Neural progenitor cell (in vitro differentiated cells): ENCODE data around the gene OSBPL1A. TPM values are rescaled to one million over a fixed set of nuclear protein-coding genes. Genes with fewer than 3 reads are reported as not detected.

Experiments
- DNase-seq: peaks from one replicate; pipeline ENCODE4 v3.0.0-alpha.2; 2016; ENCODE audit warnings: low spot score
- H2AFZ ChIP-seq: fragments of 200-600 bp; sonication (generic); replicated peaks from 2 replicates; pipeline ENCODE4 v1.6.1; 2016; ENCODE audit warnings: antibody characterized with exemption
- H3F3A ChIP-seq: fragments of 200-600 bp; sonication (generic); 2 replicates; pipeline ENCODE4 v1.6.1; 2016; ENCODE audit warnings: antibody characterized with exemption, low read depth
- H3K27ac ChIP-seq: fragments of 200-600 bp; sonication (generic); 2 replicates; pipeline ENCODE4 v1.5.1; 2016; ENCODE audit warnings: mild to moderate bottlenecking
- H3K27me3 ChIP-seq: fragments of 200-600 bp; sonication (generic); 2 replicates; pipeline ENCODE4 v1.6.1; 2016; ENCODE audit warnings: mild to moderate bottlenecking, moderate library complexity
- H3K36me3 ChIP-seq: fragments of 200-600 bp; sonication (generic); 2 replicates; pipeline ENCODE4 v1.5.1; 2016
- H3K4me1 ChIP-seq: fragments of 200-600 bp; sonication (generic); 2 replicates; pipeline ENCODE4 v1.6.1; 2016; ENCODE audit warnings: mixed run types
- H3K4me2 ChIP-seq: fragments of 200-600 bp; sonication (generic); 2 replicates; pipeline ENCODE4 v1.6.1; 2016
- H3K4me3 ChIP-seq: fragments of 200-600 bp; sonication (generic); 2 replicates; pipeline ENCODE4 v1.5.1; 2016
- H3K79me2 ChIP-seq: fragments of 200-600 bp; sonication (generic); 2 replicates; pipeline ENCODE4 v1.6.1; 2016; ENCODE audit warnings: low read depth
- H3K9ac ChIP-seq: fragments of 200-600 bp; sonication (generic); 2 replicates; pipeline ENCODE4 v1.6.1; 2016
- H3K9me3 ChIP-seq: fragments of 200-600 bp; sonication (generic); 2 replicates; pipeline ENCODE4 v1.5.1; 2016; ENCODE audit warnings: low read depth
- H4K20me1 ChIP-seq: fragments of 200-600 bp; sonication (generic); 2 replicates; pipeline ENCODE4 v1.6.1; 2016; ENCODE audit warnings: low read depth
- H3K27ac Mint-ChIP-seq: 3 replicates; pipeline ENCODE4 v1.8.0; 2021; ENCODE audit warnings: mixed read lengths
- H3K27me3 Mint-ChIP-seq: 2 replicates; pipeline ENCODE4 v1.8.0; 2022; ENCODE audit warnings: low read depth, mild to moderate bottlenecking, inconsistent platforms, moderate library complexity, mixed read lengths; ENCODE audit not compliant: insufficient read depth
- H3K36me3 Mint-ChIP-seq: 3 replicates; pipeline ENCODE4 v1.8.0; 2021; ENCODE audit warnings: mixed read lengths
- H3K4me1 Mint-ChIP-seq: 3 replicates; pipeline ENCODE4 v1.8.0; 2021; ENCODE audit warnings: mixed read lengths
- H3K4me3 Mint-ChIP-seq: 3 replicates; pipeline ENCODE4 v1.8.0; 2021; ENCODE audit warnings: mild to moderate bottlenecking, moderate library complexity, mixed read lengths
- H3K9me3 Mint-ChIP-seq: 3 replicates; pipeline ENCODE4 v1.8.0; 2020; ENCODE audit warnings: mixed read lengths
- EZH2 ChIP-seq: fragments of 200-600 bp; sonication (generic); IDR thresholded peaks from 2 replicates; pipeline ENCODE4 v1.6.1; 2017; ENCODE audit warnings: antibody characterized with exemption, mild to moderate bottlenecking, moderate library complexity
- EZH2phosphoT487 ChIP-seq: fragments of 200-600 bp; sonication (generic); IDR thresholded peaks from 2 replicates; pipeline ENCODE4 v1.6.1; 2017; ENCODE audit warnings: antibody characterized with exemption
- total RNA-seq: library from RNA; depleted of rRNA; stranded (reverse); fragments of >200 nt; gene quantifications from 2 replicates; pipeline ENCODE4 v1.2.3, GENCODE V29; 2015; ENCODE audit warnings: low replicate concordance
- TF ChIP-seq, protein P1 (sequence below): fragments of 200-600 bp; sonication (generic); IDR thresholded peaks from 2 replicates; pipeline ENCODE4 v1.5.1; 2017; ENCODE audit warnings: antibody characterized with exemption, mild to moderate bottlenecking

The OSBPL1A gene
- total RNA-seq, 1 donor from 2014 or later: 75.0 TPM

DNA sequence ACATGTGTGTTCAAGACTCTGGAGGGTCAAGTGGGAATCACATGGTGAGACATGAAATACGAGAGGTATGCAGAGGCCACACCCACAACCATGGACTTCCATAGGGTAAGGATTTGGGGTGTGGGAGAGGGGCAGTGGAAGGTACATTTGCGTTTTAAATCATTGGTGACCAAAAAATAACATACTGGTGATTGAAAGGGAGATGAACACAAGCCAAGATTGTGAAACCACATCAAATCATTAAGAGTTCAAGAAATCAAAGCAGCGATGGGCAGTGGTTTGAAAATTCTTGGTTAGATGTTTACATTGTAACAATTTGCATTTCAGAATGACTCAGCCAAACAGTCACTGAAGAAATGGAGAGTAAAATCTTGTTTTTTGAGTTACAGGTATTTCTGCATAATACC lies 260.7 kb downstream of the OSBPL1A start:
- Mint-ChIP-seq H3K27ac (no peak overlapping the region), H3K4me3 (no peak overlapping the region), H3K4me1 (peaks cover 11% of the 10 kb centered on the region), H3K36me3 (peaks cover 3% of the 10 kb centered on the region), H3K9me3 (peaks cover 3% of the 10 kb centered on the region), H3K27me3 (no peaks in the 10 kb centered on the region)
- Histone ChIP-seq H3K27me3 (no peaks in the 10 kb centered on the region), H3K27ac (no peak overlapping the region), H3K36me3 (no peaks in the 10 kb centered on the region), H3K4me3 (no peak overlapping the region), H2AFZ (no peak overlapping the region), H4K20me1 (no peaks in the 10 kb centered on the region), H3K4me1 (no peaks in the 10 kb centered on the region), H3K9me3 (no peaks in the 10 kb centered on the region), H3K79me2 (no peaks in the 10 kb centered on the region), H3K9ac (no peak overlapping the region), H3K4me2 (no peak overlapping the region), H3F3A (no peaks in the 10 kb centered on the region)
- no peak for TF ChIP-seq EZH2phosphoT487
- TF ChIP-seq, protein P1, sequence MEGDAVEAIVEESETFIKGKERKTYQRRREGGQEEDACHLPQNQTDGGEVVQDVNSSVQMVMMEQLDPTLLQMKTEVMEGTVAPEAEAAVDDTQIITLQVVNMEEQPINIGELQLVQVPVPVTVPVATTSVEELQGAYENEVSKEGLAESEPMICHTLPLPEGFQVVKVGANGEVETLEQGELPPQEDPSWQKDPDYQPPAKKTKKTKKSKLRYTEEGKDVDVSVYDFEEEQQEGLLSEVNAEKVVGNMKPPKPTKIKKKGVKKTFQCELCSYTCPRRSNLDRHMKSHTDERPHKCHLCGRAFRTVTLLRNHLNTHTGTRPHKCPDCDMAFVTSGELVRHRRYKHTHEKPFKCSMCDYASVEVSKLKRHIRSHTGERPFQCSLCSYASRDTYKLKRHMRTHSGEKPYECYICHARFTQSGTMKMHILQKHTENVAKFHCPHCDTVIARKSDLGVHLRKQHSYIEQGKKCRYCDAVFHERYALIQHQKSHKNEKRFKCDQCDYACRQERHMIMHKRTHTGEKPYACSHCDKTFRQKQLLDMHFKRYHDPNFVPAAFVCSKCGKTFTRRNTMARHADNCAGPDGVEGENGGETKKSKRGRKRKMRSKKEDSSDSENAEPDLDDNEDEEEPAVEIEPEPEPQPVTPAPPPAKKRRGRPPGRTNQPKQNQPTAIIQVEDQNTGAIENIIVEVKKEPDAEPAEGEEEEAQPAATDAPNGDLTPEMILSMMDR: no peak
- TF ChIP-seq EZH2: no peak
- no peak for DNase-seq

DNA sequence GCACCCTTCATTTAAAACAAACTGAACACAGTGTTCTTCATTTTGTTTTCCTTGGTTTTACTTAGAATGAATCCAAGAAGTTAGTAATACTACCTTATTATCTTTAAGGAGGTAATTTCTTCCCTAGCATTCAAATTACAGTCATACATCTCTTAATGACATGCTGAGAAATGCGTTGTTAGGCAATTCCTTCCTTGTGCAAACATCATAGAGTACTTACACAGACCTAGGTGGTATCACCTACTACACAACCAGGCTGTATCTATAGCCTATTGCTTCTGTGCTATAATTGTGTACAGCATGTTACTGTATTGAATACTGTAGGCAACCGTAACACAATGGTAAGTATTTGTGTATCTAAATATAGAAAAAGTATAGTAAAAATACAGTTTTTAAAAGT lies 267.1 kb downstream of the OSBPL1A start:
- H3K27me3 Mint-ChIP-seq: no peaks in the 10 kb centered on the region
- TF ChIP-seq, protein P1: no peak
- TF ChIP-seq EZH2phosphoT487: no peak
- no peak for TF ChIP-seq EZH2
- no peaks in the 10 kb centered on the region for H3K4me1 Mint-ChIP-seq
- H3K4me3 ChIP-seq: no peak overlapping the region
- no peaks in the 10 kb centered on the region for H3K27me3 ChIP-seq
- no peaks in the 10 kb centered on the region for H3K9me3 ChIP-seq
- no peaks in the 10 kb centered on the region for H3F3A ChIP-seq
- no peaks in the 10 kb centered on the region for H3K9me3 Mint-ChIP-seq
- H3K27ac Mint-ChIP-seq: no peak overlapping the region
- no peak overlapping the region for H3K4me2 ChIP-seq
- H2AFZ ChIP-seq: no peak overlapping the region
- H3K79me2 ChIP-seq: no peaks in the 10 kb centered on the region
- H3K9ac ChIP-seq: no peak overlapping the region
- no peaks in the 10 kb centered on the region for H4K20me1 ChIP-seq
- no peaks in the 10 kb centered on the region for H3K36me3 ChIP-seq
- H3K4me1 ChIP-seq: no peaks in the 10 kb centered on the region
- H3K36me3 Mint-ChIP-seq: peaks cover 8% of the 10 kb centered on the region
- no peak for DNase-seq
- no peak overlapping the region for H3K4me3 Mint-ChIP-seq
- H3K27ac ChIP-seq: no peak overlapping the region

DNA sequence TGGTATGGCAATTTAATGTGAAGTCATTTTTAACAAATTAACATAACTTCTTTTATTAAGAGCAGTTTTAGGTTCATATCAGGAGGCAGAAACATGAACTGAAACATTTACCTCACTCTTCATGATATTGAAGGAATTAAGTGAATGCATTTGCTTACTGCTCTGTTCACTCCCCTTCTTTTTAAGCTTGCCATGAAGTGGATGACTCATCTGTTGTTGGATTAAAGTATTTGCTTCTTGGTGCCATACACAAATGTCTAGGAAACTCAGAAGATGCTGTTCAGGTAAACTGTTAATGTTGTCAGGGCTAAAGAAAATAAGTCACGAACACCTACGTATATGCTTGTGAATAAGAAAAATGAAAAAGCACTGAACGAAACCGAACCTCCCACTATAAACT lies 268.9 kb downstream of the OSBPL1A start:
- H3K4me1 Mint-ChIP-seq: no peaks in the 10 kb centered on the region
- no peaks in the 10 kb centered on the region for H3F3A ChIP-seq
- no peaks in the 10 kb centered on the region for H3K4me1 ChIP-seq
- no peaks in the 10 kb centered on the region for H3K9me3 Mint-ChIP-seq
- no peaks in the 10 kb centered on the region for H3K27me3 ChIP-seq
- no peak for DNase-seq
- no peak overlapping the region for H3K9ac ChIP-seq
- no peaks in the 10 kb centered on the region for H3K36me3 ChIP-seq
- no peak overlapping the region for H3K27ac Mint-ChIP-seq
- no peaks in the 10 kb centered on the region for H3K27me3 Mint-ChIP-seq
- H3K27ac ChIP-seq: no peak overlapping the region
- H2AFZ ChIP-seq: no peak overlapping the region
- no peaks in the 10 kb centered on the region for H3K9me3 ChIP-seq
- no peak overlapping the region for H3K4me3 ChIP-seq
- H3K4me3 Mint-ChIP-seq: no peak overlapping the region
- H3K79me2 ChIP-seq: no peaks in the 10 kb centered on the region
- no peaks in the 10 kb centered on the region for H4K20me1 ChIP-seq
- TF ChIP-seq, protein P1: no peak
- TF ChIP-seq EZH2phosphoT487 (no peak), EZH2 (no peak)
- H3K4me2 ChIP-seq: no peak overlapping the region
- H3K36me3 Mint-ChIP-seq: peaks cover 8% of the 10 kb centered on the region

DNA sequence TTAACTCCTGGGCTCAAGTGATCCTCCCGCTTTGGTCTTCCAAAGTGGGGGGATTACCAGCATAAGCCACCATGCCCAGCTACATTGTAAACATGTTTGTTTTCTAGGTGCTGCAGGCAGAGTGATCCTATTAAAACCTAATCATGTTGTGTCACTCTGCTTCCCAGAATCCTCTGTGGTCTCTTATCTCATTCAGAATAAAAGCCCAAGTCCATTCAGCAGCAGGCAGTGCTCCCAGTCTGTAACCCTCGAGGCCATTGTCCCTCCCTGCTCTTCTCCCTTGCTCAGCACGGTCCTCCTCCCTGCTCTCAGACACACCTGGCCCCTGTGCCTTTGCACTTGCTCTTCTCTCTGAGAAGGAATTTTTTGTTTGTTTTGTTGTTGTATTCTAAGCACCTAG lies 269.9 kb downstream of the OSBPL1A start:
- Histone ChIP-seq H3K9ac (no peak overlapping the region), H3K79me2 (no peaks in the 10 kb centered on the region), H4K20me1 (no peaks in the 10 kb centered on the region), H3K4me2 (no peak overlapping the region), H3K4me1 (no peaks in the 10 kb centered on the region), H3K36me3 (no peaks in the 10 kb centered on the region), H3K9me3 (no peaks in the 10 kb centered on the region), H3K27me3 (no peaks in the 10 kb centered on the region), H3K27ac (no peak overlapping the region), H3K4me3 (no peak overlapping the region), H2AFZ (no peak overlapping the region), H3F3A (no peaks in the 10 kb centered on the region)
- Mint-ChIP-seq H3K27ac (no peak overlapping the region), H3K27me3 (no peaks in the 10 kb centered on the region), H3K9me3 (no peaks in the 10 kb centered on the region), H3K4me3 (no peak overlapping the region), H3K36me3 (peaks cover 10% of the 10 kb centered on the region), H3K4me1 (no peaks in the 10 kb centered on the region)
- TF ChIP-seq EZH2 (no peak), EZH2phosphoT487 (no peak)
- TF ChIP-seq, protein P1: no peak
- no peak for DNase-seq
